ENCODE measurements around the gene MTFR2.

Gene MTFR2

GRCh38 chr6:136181861-136182260 lies 68.2 kb downstream of the MTFR2 start:
- DNase-seq: no peak

GRCh38 chr6:136181512-136181833 lies 68.6 kb downstream of the MTFR2 start:
- DNase-seq: no peak

Measured in activated CD4-positive, alpha-beta T cell treated with anti-CD3 and anti-CD28 coated beads, Interleukin-2, amount 50 U/mL, for 48 hours (primary cell).